ENCODE measurements around the gene CDC37L1.

DNA sequence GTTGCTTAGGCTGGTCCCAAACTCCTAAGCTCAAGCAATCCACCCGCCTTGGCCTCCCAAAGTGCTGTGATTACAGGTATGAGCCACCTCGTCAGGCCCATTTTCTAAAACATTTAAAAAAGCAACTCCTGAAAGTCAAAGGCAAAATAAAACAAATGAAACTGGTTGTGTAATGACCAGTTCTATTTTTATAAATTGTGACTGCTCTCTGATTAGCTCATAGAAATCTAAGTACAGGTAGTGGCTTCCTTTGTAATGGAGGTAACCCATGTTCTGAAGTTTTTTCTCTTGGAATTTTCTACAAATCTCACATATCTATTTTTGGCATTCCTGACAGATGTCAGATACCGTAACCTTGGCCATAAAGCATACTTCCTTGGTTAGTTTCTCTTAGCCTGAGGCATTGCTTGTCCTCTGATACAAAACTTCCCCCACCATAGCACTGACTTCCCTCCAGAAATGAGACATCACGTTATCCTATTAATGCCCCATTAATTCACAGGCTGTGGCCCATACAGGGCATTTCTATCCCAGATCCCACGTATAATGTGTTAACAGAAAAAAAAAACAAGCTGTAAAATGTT, 75.7 kb downstream of the CDC37L1 start:
- TF ChIP-seq, protein P1, sequence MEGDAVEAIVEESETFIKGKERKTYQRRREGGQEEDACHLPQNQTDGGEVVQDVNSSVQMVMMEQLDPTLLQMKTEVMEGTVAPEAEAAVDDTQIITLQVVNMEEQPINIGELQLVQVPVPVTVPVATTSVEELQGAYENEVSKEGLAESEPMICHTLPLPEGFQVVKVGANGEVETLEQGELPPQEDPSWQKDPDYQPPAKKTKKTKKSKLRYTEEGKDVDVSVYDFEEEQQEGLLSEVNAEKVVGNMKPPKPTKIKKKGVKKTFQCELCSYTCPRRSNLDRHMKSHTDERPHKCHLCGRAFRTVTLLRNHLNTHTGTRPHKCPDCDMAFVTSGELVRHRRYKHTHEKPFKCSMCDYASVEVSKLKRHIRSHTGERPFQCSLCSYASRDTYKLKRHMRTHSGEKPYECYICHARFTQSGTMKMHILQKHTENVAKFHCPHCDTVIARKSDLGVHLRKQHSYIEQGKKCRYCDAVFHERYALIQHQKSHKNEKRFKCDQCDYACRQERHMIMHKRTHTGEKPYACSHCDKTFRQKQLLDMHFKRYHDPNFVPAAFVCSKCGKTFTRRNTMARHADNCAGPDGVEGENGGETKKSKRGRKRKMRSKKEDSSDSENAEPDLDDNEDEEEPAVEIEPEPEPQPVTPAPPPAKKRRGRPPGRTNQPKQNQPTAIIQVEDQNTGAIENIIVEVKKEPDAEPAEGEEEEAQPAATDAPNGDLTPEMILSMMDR (IDR thresholded peaks at IDR 0.05; ENCODE audit: low read depth, low read length) = no peak
- no peak for TF ChIP-seq POLR2A (IDR thresholded peaks at IDR 0.05; ENCODE audit: extremely low read depth, insufficient read length)
- no peak for TF ChIP-seq MAX (IDR thresholded peaks at IDR 0.05; ENCODE audit: low read depth, low read length)
